ENCODE results near the gene ZBTB38. TPM values are rescaled to one million over a fixed set of nuclear protein-coding genes. Genes with fewer than 3 reads are reported as not detected.

The ZBTB38 gene
- total RNA-seq, 1 experiment from 2014 or later, result 12.3 TPM

DNA sequence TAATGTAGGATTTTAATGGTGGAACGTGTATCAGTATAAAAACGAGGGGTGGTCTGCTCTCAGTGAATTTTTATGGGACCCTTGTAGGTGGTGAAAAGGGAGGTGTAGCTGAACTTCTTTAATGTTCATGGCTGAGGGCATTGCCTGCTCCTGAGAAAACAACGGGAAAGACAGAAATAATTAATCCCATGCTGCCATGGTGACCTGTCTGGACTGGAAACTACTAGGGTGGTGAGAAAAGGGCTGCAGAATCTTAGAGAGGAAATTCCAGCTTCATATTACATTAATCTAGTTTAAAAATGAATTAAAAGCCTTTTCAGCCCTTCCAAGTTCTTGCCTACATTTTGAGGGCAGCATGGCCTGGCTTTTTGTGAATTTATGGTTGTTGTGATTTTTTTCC, 47.6 kb downstream of the ZBTB38 start (continued):
- TF ChIP-seq, protein P1, sequence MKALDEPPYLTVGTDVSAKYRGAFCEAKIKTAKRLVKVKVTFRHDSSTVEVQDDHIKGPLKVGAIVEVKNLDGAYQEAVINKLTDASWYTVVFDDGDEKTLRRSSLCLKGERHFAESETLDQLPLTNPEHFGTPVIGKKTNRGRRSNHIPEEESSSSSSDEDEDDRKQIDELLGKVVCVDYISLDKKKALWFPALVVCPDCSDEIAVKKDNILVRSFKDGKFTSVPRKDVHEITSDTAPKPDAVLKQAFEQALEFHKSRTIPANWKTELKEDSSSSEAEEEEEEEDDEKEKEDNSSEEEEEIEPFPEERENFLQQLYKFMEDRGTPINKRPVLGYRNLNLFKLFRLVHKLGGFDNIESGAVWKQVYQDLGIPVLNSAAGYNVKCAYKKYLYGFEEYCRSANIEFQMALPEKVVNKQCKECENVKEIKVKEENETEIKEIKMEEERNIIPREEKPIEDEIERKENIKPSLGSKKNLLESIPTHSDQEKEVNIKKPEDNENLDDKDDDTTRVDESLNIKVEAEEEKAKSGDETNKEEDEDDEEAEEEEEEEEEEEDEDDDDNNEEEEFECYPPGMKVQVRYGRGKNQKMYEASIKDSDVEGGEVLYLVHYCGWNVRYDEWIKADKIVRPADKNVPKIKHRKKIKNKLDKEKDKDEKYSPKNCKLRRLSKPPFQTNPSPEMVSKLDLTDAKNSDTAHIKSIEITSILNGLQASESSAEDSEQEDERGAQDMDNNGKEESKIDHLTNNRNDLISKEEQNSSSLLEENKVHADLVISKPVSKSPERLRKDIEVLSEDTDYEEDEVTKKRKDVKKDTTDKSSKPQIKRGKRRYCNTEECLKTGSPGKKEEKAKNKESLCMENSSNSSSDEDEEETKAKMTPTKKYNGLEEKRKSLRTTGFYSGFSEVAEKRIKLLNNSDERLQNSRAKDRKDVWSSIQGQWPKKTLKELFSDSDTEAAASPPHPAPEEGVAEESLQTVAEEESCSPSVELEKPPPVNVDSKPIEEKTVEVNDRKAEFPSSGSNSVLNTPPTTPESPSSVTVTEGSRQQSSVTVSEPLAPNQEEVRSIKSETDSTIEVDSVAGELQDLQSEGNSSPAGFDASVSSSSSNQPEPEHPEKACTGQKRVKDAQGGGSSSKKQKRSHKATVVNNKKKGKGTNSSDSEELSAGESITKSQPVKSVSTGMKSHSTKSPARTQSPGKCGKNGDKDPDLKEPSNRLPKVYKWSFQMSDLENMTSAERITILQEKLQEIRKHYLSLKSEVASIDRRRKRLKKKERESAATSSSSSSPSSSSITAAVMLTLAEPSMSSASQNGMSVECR (CRISPR knock-in tag; IDR thresholded peaks at IDR 0.05; ENCODE audit: borderline replicate concordance), result no peak
- no peak for TF ChIP-seq ETV6 (CRISPR knock-in tag; IDR thresholded peaks at IDR 0.05)
- TF ChIP-seq FOXJ3 (CRISPR knock-in tag; IDR thresholded peaks at IDR 0.05; ENCODE audit: borderline replicate concordance), result no peak
- no peak for TF ChIP-seq ZNF416 (CRISPR knock-in tag; IDR thresholded peaks at IDR 0.05)
- no peak for TF ChIP-seq RORB (CRISPR knock-in tag; IDR thresholded peaks at IDR 0.05)
- TF ChIP-seq SP1 (CRISPR knock-in tag; conservative IDR thresholded peaks at IDR 0.05), result no peak
- no peak for TF ChIP-seq NFE2L1 (CRISPR knock-in tag; IDR thresholded peaks at IDR 0.05)
- no peak for TF ChIP-seq GTF2I (CRISPR knock-in tag; conservative IDR thresholded peaks at IDR 0.05)

Other genes with a start within 250 kb of the ZBTB38 start
- gene PXYLP1, start 136.7 kb upstream of the ZBTB38 start, total RNA-seq (2021), result 16.9 to 20.1 TPM (median 19.7 TPM) in 3 replicates
- gene RASA2, start 118.5 kb downstream of the ZBTB38 start, total RNA-seq (2021), result 13.9 to 16.8 TPM (median 16.4 TPM) in 3 replicates